Measurements from ENCODE around the gene MIP. TPM values are rescaled to one million over a fixed set of nuclear protein-coding genes. Genes with fewer than 3 reads are reported as not detected.

MIP gene
- total and polyA plus RNA-seq, 2 experiments from 2014 or later = 0.29 TPM; not detected in 1

DNA sequence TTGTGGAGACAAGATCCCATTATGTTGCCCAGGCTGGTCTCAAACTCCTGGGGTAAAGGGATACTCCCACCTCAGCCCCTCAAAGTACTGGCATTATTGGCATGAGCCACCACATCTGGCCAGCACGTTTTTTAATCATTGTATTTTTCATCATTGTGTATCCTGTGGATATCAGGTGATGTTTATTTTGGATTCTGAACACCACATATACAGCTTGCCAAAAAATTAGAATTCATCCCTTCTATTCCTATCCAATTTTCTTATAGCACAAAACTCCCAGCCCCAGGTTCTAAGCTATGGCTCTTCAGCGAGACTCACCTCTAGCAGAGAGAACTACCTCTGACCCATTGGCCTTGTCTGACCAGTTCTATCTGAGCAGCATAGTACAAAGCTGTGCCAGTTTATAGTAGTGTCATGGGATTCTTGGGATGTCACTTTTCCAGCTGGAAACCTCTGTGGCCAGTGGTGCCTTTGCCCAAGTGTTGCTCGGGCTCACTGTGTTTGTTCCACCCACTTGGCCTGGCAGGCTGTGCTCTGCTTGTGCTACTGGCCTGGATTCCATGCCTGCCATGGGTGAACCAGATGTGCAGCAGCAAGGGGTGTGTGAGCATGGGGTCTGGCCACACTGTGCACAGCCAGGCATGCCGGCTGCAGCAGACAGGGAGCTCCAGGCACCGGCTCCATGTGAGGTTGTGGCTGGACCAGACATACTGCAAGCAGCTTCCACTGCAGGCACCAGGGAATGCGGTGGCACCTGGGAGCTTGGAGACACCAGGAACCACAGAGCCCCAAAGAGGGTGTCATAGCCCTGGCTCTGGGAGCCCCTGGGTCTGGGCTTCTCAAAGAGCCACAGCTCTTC lies 42.4 kb downstream of the MIP start:
- Mint-ChIP-seq H3K9me3 (no peaks in the 10 kb centered on the region; the same call in 2 of the 3 replicates), H3K27me3 (ENCODE audit: insufficient read depth, low read depth, poor library complexity) (peaks cover 4% of the 10 kb centered on the region), H3K36me3 (ENCODE audit: low read depth) (peaks cover 21% of the 10 kb centered on the region), H3K4me1 (no peaks in the 10 kb centered on the region), H3K27ac (no peak overlapping the region), H3K4me3 (no peak overlapping the region)
- TF ChIP-seq, protein P1, sequence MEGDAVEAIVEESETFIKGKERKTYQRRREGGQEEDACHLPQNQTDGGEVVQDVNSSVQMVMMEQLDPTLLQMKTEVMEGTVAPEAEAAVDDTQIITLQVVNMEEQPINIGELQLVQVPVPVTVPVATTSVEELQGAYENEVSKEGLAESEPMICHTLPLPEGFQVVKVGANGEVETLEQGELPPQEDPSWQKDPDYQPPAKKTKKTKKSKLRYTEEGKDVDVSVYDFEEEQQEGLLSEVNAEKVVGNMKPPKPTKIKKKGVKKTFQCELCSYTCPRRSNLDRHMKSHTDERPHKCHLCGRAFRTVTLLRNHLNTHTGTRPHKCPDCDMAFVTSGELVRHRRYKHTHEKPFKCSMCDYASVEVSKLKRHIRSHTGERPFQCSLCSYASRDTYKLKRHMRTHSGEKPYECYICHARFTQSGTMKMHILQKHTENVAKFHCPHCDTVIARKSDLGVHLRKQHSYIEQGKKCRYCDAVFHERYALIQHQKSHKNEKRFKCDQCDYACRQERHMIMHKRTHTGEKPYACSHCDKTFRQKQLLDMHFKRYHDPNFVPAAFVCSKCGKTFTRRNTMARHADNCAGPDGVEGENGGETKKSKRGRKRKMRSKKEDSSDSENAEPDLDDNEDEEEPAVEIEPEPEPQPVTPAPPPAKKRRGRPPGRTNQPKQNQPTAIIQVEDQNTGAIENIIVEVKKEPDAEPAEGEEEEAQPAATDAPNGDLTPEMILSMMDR (conservative IDR thresholded peaks at IDR 0.05; ENCODE audit: low read depth in 2 of 2) = no peak
- TF ChIP-seq EZH2phosphoT487 (IDR thresholded peaks at IDR 0.05; ENCODE audit: unreplicated experiment) (no peak), JUNB (IDR thresholded peaks at IDR 0.05; ENCODE audit: unreplicated experiment) (no peak), STAT1 (IDR thresholded peaks at IDR 0.05; ENCODE audit: unreplicated experiment) (no peak), EZH2 (IDR thresholded peaks at IDR 0.05; ENCODE audit: low read depth, unreplicated experiment) (no peak), CREB1 (CRISPR knock-in tag; IDR thresholded peaks at IDR 0.05; ENCODE audit: low read depth) (no peak), NANOG (IDR thresholded peaks at IDR 0.05; ENCODE audit: borderline replicate concordance) (no peak), ZNF331 (CRISPR knock-in tag; IDR thresholded peaks at IDR 0.05; ENCODE audit: low read depth) (no peak)
- TF ChIP-seq, protein P2, sequence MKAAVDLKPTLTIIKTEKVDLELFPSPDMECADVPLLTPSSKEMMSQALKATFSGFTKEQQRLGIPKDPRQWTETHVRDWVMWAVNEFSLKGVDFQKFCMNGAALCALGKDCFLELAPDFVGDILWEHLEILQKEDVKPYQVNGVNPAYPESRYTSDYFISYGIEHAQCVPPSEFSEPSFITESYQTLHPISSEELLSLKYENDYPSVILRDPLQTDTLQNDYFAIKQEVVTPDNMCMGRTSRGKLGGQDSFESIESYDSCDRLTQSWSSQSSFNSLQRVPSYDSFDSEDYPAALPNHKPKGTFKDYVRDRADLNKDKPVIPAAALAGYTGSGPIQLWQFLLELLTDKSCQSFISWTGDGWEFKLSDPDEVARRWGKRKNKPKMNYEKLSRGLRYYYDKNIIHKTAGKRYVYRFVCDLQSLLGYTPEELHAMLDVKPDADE (IDR thresholded peaks at IDR 0.05) = no peak
- H3K79me2 ChIP-seq (replicated peaks; ENCODE audit: insufficient read depth) = no peaks in the 10 kb centered on the region
- 0 out of 2 replicates have a peak, but pooled peaks cover 3% of the 10 kb centered on the region for H3F3A ChIP-seq (replicated peaks; ENCODE audit: low read depth)
- no peak for ATAC-seq
- H3K27me3 ChIP-seq (ENCODE audit: insufficient read depth) = no peaks in the 10 kb centered on the region
- H3K27ac ChIP-seq (ENCODE audit: low read depth) = no peak overlapping the region
- no peak overlapping the region for H3K4me3 ChIP-seq
- no peak overlapping the region for H2AFZ ChIP-seq
- H3K36me3 ChIP-seq (ENCODE audit: insufficient read depth) = no peaks in the 10 kb centered on the region; the same call in 1 of the 2 replicates
- H3K4me2 ChIP-seq = no peak overlapping the region
- DNase-seq (ENCODE audit: low spot score) = no peak
- no peaks in the 10 kb centered on the region for H3K4me1 ChIP-seq (ENCODE audit: insufficient read depth)
- no peaks in the 10 kb centered on the region for H4K20me1 ChIP-seq (replicated peaks; ENCODE audit: insufficient read depth)
- H3K9me2 ChIP-seq (ENCODE audit: insufficient read depth) = no peaks in the 10 kb centered on the region

DNA sequence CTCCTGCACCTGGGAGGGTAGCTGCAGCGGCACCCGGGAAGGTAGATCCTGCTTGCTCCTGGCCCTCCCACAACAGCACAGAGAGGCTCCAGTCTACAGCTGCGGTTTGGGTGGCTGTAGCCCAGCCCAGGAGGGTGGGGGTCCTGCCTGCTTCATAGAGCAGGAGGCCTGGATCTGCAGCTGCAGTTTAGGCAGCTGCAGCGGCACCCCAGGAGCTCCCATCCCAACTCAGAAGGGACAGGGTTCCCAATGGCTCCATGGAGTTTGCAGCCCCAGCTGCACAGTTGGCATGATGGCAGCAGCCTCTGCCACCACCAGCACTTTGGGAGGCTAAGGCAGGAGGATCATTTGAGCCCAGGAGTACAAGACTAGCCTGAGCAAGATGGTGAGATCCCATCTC lies 43.7 kb downstream of the MIP start:
- H4K20me1 ChIP-seq (replicated peaks; ENCODE audit: insufficient read depth) = no peaks in the 10 kb centered on the region
- H3K79me2 ChIP-seq (replicated peaks; ENCODE audit: insufficient read depth) = no peaks in the 10 kb centered on the region
- Mint-ChIP-seq H3K4me1 (no peaks in the 10 kb centered on the region), H3K36me3 (ENCODE audit: low read depth) (peaks cover 11% of the 10 kb centered on the region), H3K9me3 (no peaks in the 10 kb centered on the region; the same call in 2 of the 3 replicates), H3K27me3 (ENCODE audit: insufficient read depth, low read depth, poor library complexity) (peaks cover 8% of the 10 kb centered on the region), H3K4me3 (no peak overlapping the region), H3K27ac (no peak overlapping the region)
- ATAC-seq (no peak), DNase-seq (ENCODE audit: low spot score) (no peak)
- H3K4me1 ChIP-seq (ENCODE audit: insufficient read depth) = no peaks in the 10 kb centered on the region
- H3K4me2 ChIP-seq = no peak overlapping the region
- no peaks in the 10 kb centered on the region for H3K36me3 ChIP-seq (ENCODE audit: insufficient read depth)
- no peaks in the 10 kb centered on the region for H3K27me3 ChIP-seq (ENCODE audit: insufficient read depth)
- no peaks in the 10 kb centered on the region for H3K9me2 ChIP-seq (ENCODE audit: insufficient read depth)
- H3F3A ChIP-seq (replicated peaks; ENCODE audit: low read depth) = 0 out of 2 replicates have a peak, but pooled peaks cover 3% of the 10 kb centered on the region
- no peak overlapping the region for H3K4me3 ChIP-seq
- H3K27ac ChIP-seq (ENCODE audit: low read depth) = no peak overlapping the region
- H2AFZ ChIP-seq = no peak overlapping the region
- TF ChIP-seq EZH2 (IDR thresholded peaks at IDR 0.05; ENCODE audit: low read depth, unreplicated experiment) (no peak), ZNF114 (CRISPR knock-in tag; IDR thresholded peaks at IDR 0.05) (no peak), CREB1 (CRISPR knock-in tag; IDR thresholded peaks at IDR 0.05; ENCODE audit: low read depth) (no peak), EZH2phosphoT487 (IDR thresholded peaks at IDR 0.05; ENCODE audit: unreplicated experiment) (no peak), STAT1 (IDR thresholded peaks at IDR 0.05; ENCODE audit: unreplicated experiment) (no peak)
- TF ChIP-seq, protein P1 (conservative IDR thresholded peaks at IDR 0.05; ENCODE audit: low read depth in 2 of 2) = no peak

Measured in GM23338 (cell line).